Measurements from ENCODE around the gene NDUFA8.

NDUFA8 gene

DNA sequence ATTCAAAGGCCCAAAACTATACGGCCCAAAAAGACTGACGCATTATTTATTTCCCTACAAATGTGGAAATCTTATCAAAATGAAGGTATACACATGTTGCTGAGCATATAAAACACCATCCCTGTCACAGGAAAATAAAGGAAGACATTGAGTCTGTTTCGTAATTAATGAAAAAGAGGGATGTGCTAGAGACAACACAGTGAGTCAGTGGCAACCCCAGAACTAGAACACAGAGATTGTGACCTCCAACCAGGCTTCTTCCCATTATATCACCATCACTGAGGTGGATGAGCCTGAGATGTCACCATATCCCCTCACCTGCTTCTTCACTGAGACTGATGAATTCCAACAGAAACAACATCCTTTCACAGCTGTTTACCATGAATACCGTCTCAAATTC lies 3.8 kb downstream of the NDUFA8 start:
- no peaks in the 10 kb centered on the region for H3K9me3 ChIP-seq (ENCODE audit: severe bottlenecking)
- TF ChIP-seq, protein P1, sequence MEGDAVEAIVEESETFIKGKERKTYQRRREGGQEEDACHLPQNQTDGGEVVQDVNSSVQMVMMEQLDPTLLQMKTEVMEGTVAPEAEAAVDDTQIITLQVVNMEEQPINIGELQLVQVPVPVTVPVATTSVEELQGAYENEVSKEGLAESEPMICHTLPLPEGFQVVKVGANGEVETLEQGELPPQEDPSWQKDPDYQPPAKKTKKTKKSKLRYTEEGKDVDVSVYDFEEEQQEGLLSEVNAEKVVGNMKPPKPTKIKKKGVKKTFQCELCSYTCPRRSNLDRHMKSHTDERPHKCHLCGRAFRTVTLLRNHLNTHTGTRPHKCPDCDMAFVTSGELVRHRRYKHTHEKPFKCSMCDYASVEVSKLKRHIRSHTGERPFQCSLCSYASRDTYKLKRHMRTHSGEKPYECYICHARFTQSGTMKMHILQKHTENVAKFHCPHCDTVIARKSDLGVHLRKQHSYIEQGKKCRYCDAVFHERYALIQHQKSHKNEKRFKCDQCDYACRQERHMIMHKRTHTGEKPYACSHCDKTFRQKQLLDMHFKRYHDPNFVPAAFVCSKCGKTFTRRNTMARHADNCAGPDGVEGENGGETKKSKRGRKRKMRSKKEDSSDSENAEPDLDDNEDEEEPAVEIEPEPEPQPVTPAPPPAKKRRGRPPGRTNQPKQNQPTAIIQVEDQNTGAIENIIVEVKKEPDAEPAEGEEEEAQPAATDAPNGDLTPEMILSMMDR (IDR thresholded peaks at IDR 0.05; ENCODE audit: low read depth, low read length): no peak
- DNase-seq: no peak
- no peak overlapping the region for H3K27ac ChIP-seq
- H3K27me3 ChIP-seq (ENCODE audit: insufficient read depth, low read depth, severe bottlenecking): no peaks in the 10 kb centered on the region
- no peak overlapping the region for H3K4me3 ChIP-seq (ENCODE audit: low read depth, low read length)
- peaks cover 28% of the 10 kb centered on the region for H3K36me3 ChIP-seq

DNA sequence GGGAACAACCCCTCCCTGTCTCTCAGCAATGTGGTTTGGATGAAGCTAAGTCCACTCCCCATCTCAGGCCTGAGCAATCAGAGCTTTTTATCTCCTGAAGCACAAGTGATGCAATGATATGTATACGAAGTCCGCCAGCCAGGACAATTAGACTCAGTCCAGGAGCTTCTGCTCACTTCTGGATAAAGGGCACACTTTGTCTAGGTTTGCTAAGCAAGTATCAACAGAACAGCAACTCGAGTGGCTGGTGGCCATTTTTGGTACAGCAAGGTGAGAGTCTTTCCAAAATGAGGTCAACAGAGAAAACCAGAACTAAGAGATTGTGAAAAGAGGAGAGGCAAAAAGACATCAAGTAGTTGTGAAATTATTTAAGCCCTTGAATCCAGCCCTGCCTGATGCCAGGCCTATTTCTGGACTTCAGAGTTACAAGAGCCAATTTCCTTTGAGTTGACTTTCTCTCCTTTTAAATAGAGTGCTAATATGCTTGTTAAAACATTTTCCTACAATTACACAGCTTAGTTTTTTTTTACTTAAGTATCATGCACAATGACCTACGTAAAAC lies 8.2 kb downstream of the NDUFA8 start:
- TF ChIP-seq, protein P1 (IDR thresholded peaks at IDR 0.05; ENCODE audit: low read depth, low read length): no peak
- Histone ChIP-seq H3K36me3 (peaks cover 64% of the 10 kb centered on the region), H3K27ac (no peak overlapping the region), H3K9me3 (ENCODE audit: severe bottlenecking) (no peaks in the 10 kb centered on the region), H3K27me3 (ENCODE audit: insufficient read depth, low read depth, severe bottlenecking) (no peaks in the 10 kb centered on the region), H3K4me3 (ENCODE audit: low read depth, low read length) (no peak overlapping the region)
- no peak for DNase-seq

DNA sequence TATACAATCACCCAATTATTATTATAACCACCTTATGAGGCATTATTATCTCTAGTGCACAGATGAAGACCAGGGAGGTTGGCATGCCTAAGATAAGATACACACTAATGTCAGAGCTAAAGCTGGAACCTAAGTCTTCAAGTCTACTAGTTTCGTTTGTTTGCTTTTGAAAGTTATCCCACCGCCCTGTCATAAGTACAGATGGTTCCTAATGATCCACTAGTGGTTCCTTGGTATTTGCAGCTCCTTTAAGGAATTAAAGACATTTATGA lies 14.1 kb downstream of the NDUFA8 start:
- TF ChIP-seq, protein P1 (IDR thresholded peaks at IDR 0.05; ENCODE audit: low read depth, low read length): no peak
- no peak for DNase-seq
- no peak overlapping the region for H3K4me3 ChIP-seq (ENCODE audit: low read depth, low read length)
- H3K27me3 ChIP-seq (ENCODE audit: insufficient read depth, low read depth, severe bottlenecking): no peaks in the 10 kb centered on the region
- no peaks in the 10 kb centered on the region for H3K9me3 ChIP-seq (ENCODE audit: severe bottlenecking)
- H3K36me3 ChIP-seq: peaks cover 78% of the 10 kb centered on the region
- H3K27ac ChIP-seq: no peak overlapping the region

DNA sequence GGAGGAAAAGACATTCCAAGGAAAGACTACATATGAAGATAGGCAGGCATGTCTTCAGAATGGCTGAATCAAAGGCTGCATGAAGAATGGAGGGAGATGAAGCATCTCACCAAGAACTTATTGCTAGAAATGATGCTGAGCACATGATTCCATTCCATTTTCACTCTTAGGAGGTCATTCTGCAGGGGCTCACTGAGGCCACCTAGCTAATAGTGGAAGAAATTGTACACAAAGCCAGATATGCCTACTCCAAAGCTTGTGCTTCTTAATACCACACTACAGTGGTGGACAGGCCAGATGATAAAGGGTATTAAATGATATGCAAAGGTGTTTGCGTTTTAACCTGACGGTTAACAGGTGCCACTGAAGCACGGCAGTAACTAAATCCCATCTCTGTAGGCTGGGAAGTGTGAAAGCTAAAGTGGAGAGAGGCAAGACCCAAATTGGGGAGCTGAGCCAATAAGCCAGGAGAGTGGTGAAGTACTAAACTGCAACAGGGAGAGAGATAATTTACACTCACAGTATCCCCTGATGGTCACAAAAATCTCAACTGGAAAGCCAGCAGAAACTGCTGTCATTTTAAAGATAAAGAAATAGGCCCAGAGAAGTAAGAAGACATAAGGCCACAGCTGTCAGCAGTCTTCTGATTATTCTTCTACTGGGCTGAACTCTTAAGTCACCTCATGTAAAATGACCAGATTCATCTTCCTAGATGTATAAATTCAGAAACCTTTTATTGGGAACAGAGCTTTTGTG lies 14.6 kb downstream of the NDUFA8 start:
- Histone ChIP-seq H3K27ac (no peak overlapping the region), H3K9me3 (ENCODE audit: severe bottlenecking) (no peaks in the 10 kb centered on the region), H3K36me3 (peaks cover 76% of the 10 kb centered on the region), H3K27me3 (ENCODE audit: insufficient read depth, low read depth, severe bottlenecking) (no peaks in the 10 kb centered on the region), H3K4me3 (ENCODE audit: low read depth, low read length) (no peak overlapping the region)
- DNase-seq: no peak
- TF ChIP-seq, protein P1 (IDR thresholded peaks at IDR 0.05; ENCODE audit: low read depth, low read length): peak; percentile 56; the same call in 1 of the 2 replicates

DNA sequence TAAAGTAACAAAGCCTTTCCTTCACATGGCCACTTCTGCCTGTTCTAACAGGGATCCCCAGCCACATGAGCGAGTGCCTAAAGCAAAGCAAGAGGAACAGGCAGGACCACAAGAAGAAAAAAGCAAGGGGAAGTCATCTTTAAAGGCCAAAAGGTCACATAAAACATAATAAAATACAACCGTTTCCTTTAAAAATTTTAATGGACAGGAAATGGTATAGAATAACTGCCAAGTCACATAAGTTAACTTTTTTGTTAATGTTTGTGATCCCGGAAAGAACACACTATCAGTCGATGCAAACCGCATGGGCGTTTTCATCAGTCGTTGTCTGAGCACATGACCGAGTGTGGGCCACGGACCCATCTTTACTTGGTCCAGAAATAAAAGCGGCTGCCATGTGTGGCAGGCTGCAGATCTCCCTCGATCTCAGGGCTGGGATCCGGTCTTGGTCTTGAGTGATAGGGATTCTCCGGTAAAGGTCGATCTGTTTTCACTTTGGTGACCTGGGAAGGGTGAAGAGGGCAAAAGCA lies 15.6 kb downstream of the NDUFA8 start:
- Histone ChIP-seq H3K9me3 (ENCODE audit: severe bottlenecking) (no peaks in the 10 kb centered on the region), H3K27me3 (ENCODE audit: insufficient read depth, low read depth, severe bottlenecking) (no peaks in the 10 kb centered on the region), H3K36me3 (peaks cover 66% of the 10 kb centered on the region), H3K27ac (no peak overlapping the region), H3K4me3 (ENCODE audit: low read depth, low read length) (no peak overlapping the region)
- no peak for DNase-seq
- TF ChIP-seq, protein P1 (IDR thresholded peaks at IDR 0.05; ENCODE audit: low read depth, low read length): no peak

All from WERI-Rb-1 (cell line).